GM23338 (cell line): ENCODE results near the gene NIPSNAP2.

ENCODE experiments used
- CREB1 ChIP-seq: fragments of 250-450 bp; sonication (Bioruptor Pico); IDR thresholded peaks from 2 replicates; pipeline ENCODE4 v1.5.0; 2020; ENCODE audit warnings: low read depth, mild to moderate bottlenecking, moderate library complexity
- EZH2 ChIP-seq: fragments of 200-600 bp; sonication (generic); IDR thresholded peaks from one replicate; pipeline ENCODE4 v1.8.0; 2017; ENCODE audit warnings: antibody characterized with exemption, mild to moderate bottlenecking, low read depth; ENCODE audit not compliant: unreplicated experiment
- JUNB ChIP-seq: IDR thresholded peaks from one replicate; pipeline ENCODE4 v1.6.1; 2016; ENCODE audit warnings: antibody characterized with exemption; ENCODE audit not compliant: unreplicated experiment
- POLR2AphosphoS5 ChIP-seq: IDR thresholded peaks from 2 replicates; pipeline ENCODE4 v1.6.1; 2016; ENCODE audit warnings: antibody characterized with exemption, low read depth
- STAT1 ChIP-seq: IDR thresholded peaks from one replicate; pipeline ENCODE4 v1.6.1; 2016; ENCODE audit warnings: antibody characterized with exemption; ENCODE audit not compliant: unreplicated experiment
- TF ChIP-seq, protein P1 (sequence below), 2 experiments: fragments of 200-600 bp in 1 of 2; sonication (generic) in 1 of 2; conservative IDR thresholded peaks; 2 replicates each; pipeline versions ENCODE4 v1.5.1 to v1.6.1; 2016 to 2017; ENCODE audit warnings: antibody characterized with exemption in 2 of 2, low read depth in 2 of 2, mild to moderate bottlenecking in 2 of 2, moderate library complexity in 1 of 2
- TF ChIP-seq, protein P2 (sequence below): IDR thresholded peaks from one replicate; pipeline ENCODE4 v1.6.1; 2018; ENCODE audit warnings: antibody characterized with exemption; ENCODE audit not compliant: unreplicated experiment
- TF ChIP-seq, protein P3 (sequence below): fragments of 250-450 bp; sonication (Bioruptor Pico); IDR thresholded peaks from 2 replicates; pipeline ENCODE4 v1.5.0; 2020; ENCODE audit warnings: mild to moderate bottlenecking, moderate library complexity

- no peak for TF ChIP-seq JUNB
- TF ChIP-seq, protein P1, sequence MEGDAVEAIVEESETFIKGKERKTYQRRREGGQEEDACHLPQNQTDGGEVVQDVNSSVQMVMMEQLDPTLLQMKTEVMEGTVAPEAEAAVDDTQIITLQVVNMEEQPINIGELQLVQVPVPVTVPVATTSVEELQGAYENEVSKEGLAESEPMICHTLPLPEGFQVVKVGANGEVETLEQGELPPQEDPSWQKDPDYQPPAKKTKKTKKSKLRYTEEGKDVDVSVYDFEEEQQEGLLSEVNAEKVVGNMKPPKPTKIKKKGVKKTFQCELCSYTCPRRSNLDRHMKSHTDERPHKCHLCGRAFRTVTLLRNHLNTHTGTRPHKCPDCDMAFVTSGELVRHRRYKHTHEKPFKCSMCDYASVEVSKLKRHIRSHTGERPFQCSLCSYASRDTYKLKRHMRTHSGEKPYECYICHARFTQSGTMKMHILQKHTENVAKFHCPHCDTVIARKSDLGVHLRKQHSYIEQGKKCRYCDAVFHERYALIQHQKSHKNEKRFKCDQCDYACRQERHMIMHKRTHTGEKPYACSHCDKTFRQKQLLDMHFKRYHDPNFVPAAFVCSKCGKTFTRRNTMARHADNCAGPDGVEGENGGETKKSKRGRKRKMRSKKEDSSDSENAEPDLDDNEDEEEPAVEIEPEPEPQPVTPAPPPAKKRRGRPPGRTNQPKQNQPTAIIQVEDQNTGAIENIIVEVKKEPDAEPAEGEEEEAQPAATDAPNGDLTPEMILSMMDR (conservative IDR thresholded peaks at IDR 0.05; ENCODE audit: low read depth in 2 of 2), result no peak
- TF ChIP-seq, protein P2, sequence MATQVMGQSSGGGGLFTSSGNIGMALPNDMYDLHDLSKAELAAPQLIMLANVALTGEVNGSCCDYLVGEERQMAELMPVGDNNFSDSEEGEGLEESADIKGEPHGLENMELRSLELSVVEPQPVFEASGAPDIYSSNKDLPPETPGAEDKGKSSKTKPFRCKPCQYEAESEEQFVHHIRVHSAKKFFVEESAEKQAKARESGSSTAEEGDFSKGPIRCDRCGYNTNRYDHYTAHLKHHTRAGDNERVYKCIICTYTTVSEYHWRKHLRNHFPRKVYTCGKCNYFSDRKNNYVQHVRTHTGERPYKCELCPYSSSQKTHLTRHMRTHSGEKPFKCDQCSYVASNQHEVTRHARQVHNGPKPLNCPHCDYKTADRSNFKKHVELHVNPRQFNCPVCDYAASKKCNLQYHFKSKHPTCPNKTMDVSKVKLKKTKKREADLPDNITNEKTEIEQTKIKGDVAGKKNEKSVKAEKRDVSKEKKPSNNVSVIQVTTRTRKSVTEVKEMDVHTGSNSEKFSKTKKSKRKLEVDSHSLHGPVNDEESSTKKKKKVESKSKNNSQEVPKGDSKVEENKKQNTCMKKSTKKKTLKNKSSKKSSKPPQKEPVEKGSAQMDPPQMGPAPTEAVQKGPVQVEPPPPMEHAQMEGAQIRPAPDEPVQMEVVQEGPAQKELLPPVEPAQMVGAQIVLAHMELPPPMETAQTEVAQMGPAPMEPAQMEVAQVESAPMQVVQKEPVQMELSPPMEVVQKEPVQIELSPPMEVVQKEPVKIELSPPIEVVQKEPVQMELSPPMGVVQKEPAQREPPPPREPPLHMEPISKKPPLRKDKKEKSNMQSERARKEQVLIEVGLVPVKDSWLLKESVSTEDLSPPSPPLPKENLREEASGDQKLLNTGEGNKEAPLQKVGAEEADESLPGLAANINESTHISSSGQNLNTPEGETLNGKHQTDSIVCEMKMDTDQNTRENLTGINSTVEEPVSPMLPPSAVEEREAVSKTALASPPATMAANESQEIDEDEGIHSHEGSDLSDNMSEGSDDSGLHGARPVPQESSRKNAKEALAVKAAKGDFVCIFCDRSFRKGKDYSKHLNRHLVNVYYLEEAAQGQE, result no peak
- no peak for TF ChIP-seq EZH2
- no peak for TF ChIP-seq STAT1
- TF ChIP-seq POLR2AphosphoS5, result no peak
- TF ChIP-seq, protein P3, sequence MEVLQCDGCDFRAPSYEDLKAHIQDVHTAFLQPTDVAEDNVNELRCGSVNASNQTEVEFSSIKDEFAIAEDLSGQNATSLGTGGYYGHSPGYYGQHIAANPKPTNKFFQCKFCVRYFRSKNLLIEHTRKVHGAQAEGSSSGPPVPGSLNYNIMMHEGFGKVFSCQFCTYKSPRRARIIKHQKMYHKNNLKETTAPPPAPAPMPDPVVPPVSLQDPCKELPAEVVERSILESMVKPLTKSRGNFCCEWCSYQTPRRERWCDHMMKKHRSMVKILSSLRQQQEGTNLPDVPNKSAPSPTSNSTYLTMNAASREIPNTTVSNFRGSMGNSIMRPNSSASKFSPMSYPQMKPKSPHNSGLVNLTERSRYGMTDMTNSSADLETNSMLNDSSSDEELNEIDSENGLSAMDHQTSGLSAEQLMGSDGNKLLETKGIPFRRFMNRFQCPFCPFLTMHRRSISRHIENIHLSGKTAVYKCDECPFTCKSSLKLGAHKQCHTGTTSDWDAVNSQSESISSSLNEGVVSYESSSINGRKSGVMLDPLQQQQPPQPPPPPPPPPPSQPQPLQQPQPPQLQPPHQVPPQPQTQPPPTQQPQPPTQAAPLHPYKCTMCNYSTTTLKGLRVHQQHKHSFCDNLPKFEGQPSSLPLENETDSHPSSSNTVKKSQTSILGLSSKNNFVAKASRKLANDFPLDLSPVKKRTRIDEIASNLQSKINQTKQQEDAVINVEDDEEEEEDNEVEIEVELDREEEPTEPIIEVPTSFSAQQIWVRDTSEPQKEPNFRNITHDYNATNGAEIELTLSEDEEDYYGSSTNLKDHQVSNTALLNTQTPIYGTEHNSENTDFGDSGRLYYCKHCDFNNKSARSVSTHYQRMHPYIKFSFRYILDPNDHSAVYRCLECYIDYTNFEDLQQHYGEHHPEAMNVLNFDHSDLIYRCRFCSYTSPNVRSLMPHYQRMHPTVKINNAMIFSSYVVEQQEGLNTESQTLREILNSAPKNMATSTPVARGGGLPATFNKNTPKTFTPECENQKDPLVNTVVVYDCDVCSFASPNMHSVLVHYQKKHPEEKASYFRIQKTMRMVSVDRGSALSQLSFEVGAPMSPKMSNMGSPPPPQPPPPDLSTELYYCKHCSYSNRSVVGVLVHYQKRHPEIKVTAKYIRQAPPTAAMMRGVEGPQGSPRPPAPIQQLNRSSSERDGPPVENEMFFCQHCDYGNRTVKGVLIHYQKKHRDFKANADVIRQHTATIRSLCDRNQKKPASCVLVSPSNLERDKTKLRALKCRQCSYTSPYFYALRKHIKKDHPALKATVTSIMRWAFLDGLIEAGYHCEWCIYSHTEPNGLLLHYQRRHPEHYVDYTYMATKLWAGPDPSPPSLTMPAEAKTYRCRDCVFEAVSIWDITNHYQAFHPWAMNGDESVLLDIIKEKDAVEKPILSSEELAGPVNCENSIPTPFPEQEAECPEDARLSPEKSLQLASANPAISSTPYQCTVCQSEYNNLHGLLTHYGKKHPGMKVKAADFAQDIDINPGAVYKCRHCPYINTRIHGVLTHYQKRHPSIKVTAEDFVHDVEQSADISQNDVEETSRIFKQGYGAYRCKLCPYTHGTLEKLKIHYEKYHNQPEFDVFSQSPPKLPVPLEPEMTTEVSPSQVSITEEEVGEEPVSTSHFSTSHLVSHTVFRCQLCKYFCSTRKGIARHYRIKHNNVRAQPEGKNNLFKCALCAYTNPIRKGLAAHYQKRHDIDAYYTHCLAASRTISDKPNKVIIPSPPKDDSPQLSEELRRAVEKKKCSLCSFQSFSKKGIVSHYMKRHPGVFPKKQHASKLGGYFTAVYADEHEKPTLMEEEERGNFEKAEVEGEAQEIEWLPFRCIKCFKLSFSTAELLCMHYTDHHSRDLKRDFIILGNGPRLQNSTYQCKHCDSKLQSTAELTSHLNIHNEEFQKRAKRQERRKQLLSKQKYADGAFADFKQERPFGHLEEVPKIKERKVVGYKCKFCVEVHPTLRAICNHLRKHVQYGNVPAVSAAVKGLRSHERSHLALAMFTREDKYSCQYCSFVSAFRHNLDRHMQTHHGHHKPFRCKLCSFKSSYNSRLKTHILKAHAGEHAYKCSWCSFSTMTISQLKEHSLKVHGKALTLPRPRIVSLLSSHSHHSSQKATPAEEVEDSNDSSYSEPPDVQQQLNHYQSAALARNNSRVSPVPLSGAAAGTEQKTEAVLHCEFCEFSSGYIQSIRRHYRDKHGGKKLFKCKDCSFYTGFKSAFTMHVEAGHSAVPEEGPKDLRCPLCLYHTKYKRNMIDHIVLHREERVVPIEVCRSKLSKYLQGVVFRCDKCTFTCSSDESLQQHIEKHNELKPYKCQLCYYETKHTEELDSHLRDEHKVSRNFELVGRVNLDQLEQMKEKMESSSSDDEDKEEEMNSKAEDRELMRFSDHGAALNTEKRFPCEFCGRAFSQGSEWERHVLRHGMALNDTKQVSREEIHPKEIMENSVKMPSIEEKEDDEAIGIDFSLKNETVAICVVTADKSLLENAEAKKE (CRISPR knock-in tag), result no peak
- TF ChIP-seq CREB1 (CRISPR knock-in tag), result no peak
Measured at GRCh38 chr7:55965805-55966421, 1.5 kb downstream of the NIPSNAP2 start.
